Sigmoid colon (tissue), 7 donors: ENCODE data around the gene TMEM59. TPM values are rescaled to one million over a fixed set of nuclear protein-coding genes. Genes with fewer than 3 reads are reported as not detected.
"Not testable (repeated sequence)": the region's sequence is repeated elsewhere in the genome, so short reads cannot be mapped to it uniquely, and the experiment has no call there.

Experiments used
- DNase-seq: peaks from one replicate; pipeline ENCODE4 v3.0.0-alpha.2; 2019
- H3K27ac ChIP-seq, 4 donors: fragments of 200-600 bp; sonication (generic); one replicate each; pipeline ENCODE4 v1.5.1; 2016 to 2019; ENCODE audit warnings: mild to moderate bottlenecking in 1 of 4
- H3K27me3 ChIP-seq, 3 donors: fragments of 200-600 bp; sonication (generic); one replicate each; pipeline ENCODE4 v1.5.1; 2019; ENCODE audit warnings: mild to moderate bottlenecking in 1 of 3
- H3K36me3 ChIP-seq, 4 donors: fragments of 200-600 bp; sonication (generic); one replicate each; pipeline ENCODE4 v1.5.1; 2016 to 2019
- H3K4me1 ChIP-seq, 4 donors: fragments of 200-600 bp; sonication (generic); one replicate each; pipeline ENCODE4 v1.5.1; 2017 to 2019
- H3K4me3 ChIP-seq, 4 donors: fragments of 200-600 bp; sonication (generic); one replicate each; pipeline ENCODE4 v1.5.1; 2017 to 2019; ENCODE audit warnings: mild to moderate bottlenecking in 2 of 4, moderate library complexity in 1 of 4
- H3K9me3 ChIP-seq, 4 donors: fragments of 200-600 bp in 3 of 4; sonication (generic) in 3 of 4; one replicate each; pipeline versions ENCODE4 v1.5.1 to v1.6.1; 2013 to 2019
- EP300 ChIP-seq, 4 donors: sonication (generic); formaldehyde crosslinking; IDR thresholded peaks; one replicate each; pipeline ENCODE4 v1.6.1; 2017; ENCODE audit warnings: antibody characterized with exemption in 4 of 4
- POLR2A ChIP-seq, 2 donors: fragments of 450-650 bp; IDR thresholded peaks; one replicate each; pipeline ENCODE4 v1.6.1; 2016; ENCODE audit warnings: antibody characterized with exemption in 2 of 2, mild to moderate bottlenecking in 2 of 2, moderate library complexity in 2 of 2
- POLR2AphosphoS5 ChIP-seq, 4 donors: sonication (generic); formaldehyde crosslinking; IDR thresholded peaks; one replicate each; pipeline ENCODE4 v1.6.1; 2017; ENCODE audit warnings: antibody characterized with exemption in 4 of 4
- whole genome bisulfite sequencing, 2 donors: extraction: QIAGEN DNeasy Blood & Tissue Kit; methylation state at CpG; one replicate each; pipeline ENCODE4 v1.1.7; 2013; 5-methylcytosine and 5-hydroxymethylcytosine counted together
- intact Hi-C: fragments of 100-400 bp; cut with DNase I; formaldehyde crosslinking; loops from one replicate; pipeline ENCODE4 v1.15.1; 2023
- polyA plus RNA-seq, 3 donors: library from polyadenylated mRNA; stranded (reverse); fragments of 200-250 nt; gene quantifications; one replicate each; pipeline ENCODE4 v1.2.3, GENCODE V29; 2013
- total RNA-seq, 4 donors: library from RNA; depleted of rRNA; stranded (reverse); fragments of >200 nt; gene quantifications; one replicate each; pipeline ENCODE4 v1.1.0, GENCODE V29; 2016
- TF ChIP-seq, protein P1 (sequence below), 4 experiments: fragments of 450-650 bp in 3 of 4; fragments of 200-600 bp in 1 of 4; IDR thresholded peaks; one replicate each; pipeline ENCODE4 v1.5.1; 2016 to 2019; ENCODE audit warnings: antibody characterized with exemption in 4 of 4, mild to moderate bottlenecking in 3 of 4, moderate library complexity in 2 of 4
- donor health status: healthy with polysubstance abuse.
- donor health status: Bipolar disorder and iron deficiency.
- donor health status: healthy.

Gene TMEM59
- total and polyA plus RNA-seq, 7 donors: 114 to 299 (median 207) TPM

- H3K9me3 ChIP-seq: no peaks in the 10 kb centered on the region
- H3K4me3 ChIP-seq: no peak overlapping the region
- peaks cover 26 to 100% (median 67%) of the 10 kb centered on the region in 4 donors for H3K36me3 ChIP-seq
- intact Hi-C loops: no loop called here
- TF ChIP-seq POLR2AphosphoS5 (IDR thresholded peaks at IDR 0.05) (no peak), EP300 (IDR thresholded peaks at IDR 0.05) (no peak), POLR2A (IDR thresholded peaks at IDR 0.05) (no peak)
- TF ChIP-seq, protein P1, sequence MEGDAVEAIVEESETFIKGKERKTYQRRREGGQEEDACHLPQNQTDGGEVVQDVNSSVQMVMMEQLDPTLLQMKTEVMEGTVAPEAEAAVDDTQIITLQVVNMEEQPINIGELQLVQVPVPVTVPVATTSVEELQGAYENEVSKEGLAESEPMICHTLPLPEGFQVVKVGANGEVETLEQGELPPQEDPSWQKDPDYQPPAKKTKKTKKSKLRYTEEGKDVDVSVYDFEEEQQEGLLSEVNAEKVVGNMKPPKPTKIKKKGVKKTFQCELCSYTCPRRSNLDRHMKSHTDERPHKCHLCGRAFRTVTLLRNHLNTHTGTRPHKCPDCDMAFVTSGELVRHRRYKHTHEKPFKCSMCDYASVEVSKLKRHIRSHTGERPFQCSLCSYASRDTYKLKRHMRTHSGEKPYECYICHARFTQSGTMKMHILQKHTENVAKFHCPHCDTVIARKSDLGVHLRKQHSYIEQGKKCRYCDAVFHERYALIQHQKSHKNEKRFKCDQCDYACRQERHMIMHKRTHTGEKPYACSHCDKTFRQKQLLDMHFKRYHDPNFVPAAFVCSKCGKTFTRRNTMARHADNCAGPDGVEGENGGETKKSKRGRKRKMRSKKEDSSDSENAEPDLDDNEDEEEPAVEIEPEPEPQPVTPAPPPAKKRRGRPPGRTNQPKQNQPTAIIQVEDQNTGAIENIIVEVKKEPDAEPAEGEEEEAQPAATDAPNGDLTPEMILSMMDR (IDR thresholded peaks at IDR 0.05): no peak
- H3K27me3 ChIP-seq: no peaks in the 10 kb centered on the region
- H3K4me1 ChIP-seq: no peaks in the 10 kb centered on the region
- DNase-seq: no peak
- H3K27ac ChIP-seq: no peak overlapping the region
Observed at GRCh38 chr1:54037476-54037875, 15.5 kb downstream of the TMEM59 start.

GRCh38 chr1:54028306-54029251 is 24.4 kb downstream of the TMEM59 start:
- Histone ChIP-seq H3K4me1 (no peaks in the 10 kb centered on the region), H3K4me3 (no peak overlapping the region), H3K36me3 (peaks cover 0 to 45% (median 20%) of the 10 kb centered on the region in 4 donors), H3K27me3 (no peaks in the 10 kb centered on the region), H3K9me3 (no peaks in the 10 kb centered on the region), H3K27ac (no peak overlapping the region)
- TF ChIP-seq, protein P1 (IDR thresholded peaks at IDR 0.05): no peak
- no peak for TF ChIP-seq POLR2A (IDR thresholded peaks at IDR 0.05)
- TF ChIP-seq EP300 (IDR thresholded peaks at IDR 0.05): no peak
- no peak for TF ChIP-seq POLR2AphosphoS5 (IDR thresholded peaks at IDR 0.05)
- intact Hi-C loops: no loop called here
- WGBS, 2 donors: 49 to 79% methylated on average over 3 of the region's 3 CpGs
- no peak for DNase-seq

- no peaks in the 10 kb centered on the region for H3K27me3 ChIP-seq
- peaks cover 0 to 38% (median 17%) of the 10 kb centered on the region in 4 donors for H3K36me3 ChIP-seq
- WGBS, 2 donors: 77 to 86% methylated on average over 5 of the region's 5 CpGs
- H3K9me3 ChIP-seq: no peaks in the 10 kb centered on the region
- DNase-seq: no peak
- H3K4me3 ChIP-seq: no peak overlapping the region
- H3K4me1 ChIP-seq: no peaks in the 10 kb centered on the region
- no peak overlapping the region for H3K27ac ChIP-seq
- TF ChIP-seq POLR2A (IDR thresholded peaks at IDR 0.05) (no peak), EP300 (IDR thresholded peaks at IDR 0.05) (no peak), POLR2AphosphoS5 (IDR thresholded peaks at IDR 0.05) (no peak)
- TF ChIP-seq, protein P1 (IDR thresholded peaks at IDR 0.05): no peak
- intact Hi-C loops: no loop called here
Observed at GRCh38 chr1:54027848-54028247, 25.2 kb downstream of the TMEM59 start.

GRCh38 chr1:54024811-54025210 is 28.2 kb downstream of the TMEM59 start:
- 90 to 96% methylated on average over 1 of the region's 1 CpG for WGBS, 2 donors
- H3K4me3 ChIP-seq, H3K27me3 ChIP-seq, H3K36me3 ChIP-seq, H3K27ac ChIP-seq, H3K4me1 ChIP-seq, DNase-seq, intact Hi-C loops, H3K9me3 ChIP-seq: not testable (repeated sequence)

- no peak overlapping the region for H3K27ac ChIP-seq
- no peaks in the 10 kb centered on the region for H3K4me1 ChIP-seq
- WGBS, 2 donors: 71 to 84% methylated on average over 2 of the region's 2 CpGs
- no peak for TF ChIP-seq POLR2A (IDR thresholded peaks at IDR 0.05)
- TF ChIP-seq EP300 (IDR thresholded peaks at IDR 0.05): no peak
- no peak for TF ChIP-seq POLR2AphosphoS5 (IDR thresholded peaks at IDR 0.05)
- TF ChIP-seq, protein P1 (IDR thresholded peaks at IDR 0.05): no peak
- DNase-seq: no peak
- H3K4me3 ChIP-seq: no peak overlapping the region
- peaks cover 0 to 5% (median 1%) of the 10 kb centered on the region in 4 donors for H3K36me3 ChIP-seq
- no peaks in the 10 kb centered on the region for H3K9me3 ChIP-seq
- H3K27me3 ChIP-seq: no peaks in the 10 kb centered on the region
- intact Hi-C loops: no loop called here
Observed at GRCh38 chr1:54024358-54024757, 28.6 kb downstream of the TMEM59 start.

- H3K36me3 ChIP-seq, intact Hi-C loops, H3K27me3 ChIP-seq, H3K27ac ChIP-seq, H3K4me1 ChIP-seq, H3K9me3 ChIP-seq, H3K4me3 ChIP-seq, DNase-seq: not testable (repeated sequence)
- WGBS, 2 donors: 80 to 87% methylated on average over 10 of the region's 10 CpGs
Observed at GRCh38 chr1:54019562-54020176, 33.3 kb downstream of the TMEM59 start.
